Keratinocyte (primary cell): ENCODE measurements around the gene LANCL2.

Experiments used
- EZH2 ChIP-seq: IDR thresholded peaks from one replicate; pipeline ENCODE4 v1.6.1; 2012; ENCODE audit warnings: inconsistent platforms, mild to moderate bottlenecking, low read length, moderate library complexity
- TF ChIP-seq, protein P1 (sequence below), 3 experiments: IDR thresholded peaks in 1 of 3; conservative IDR thresholded peaks in 1 of 3; optimal IDR thresholded peaks in 1 of 3; 2 replicates in 2 of 3; 3 replicates in 1 of 3; pipeline versions ENCODE3 to v1.5.1; 2011; ENCODE audit warnings: low read length in 3 of 3, mild to moderate bottlenecking in 3 of 3, moderate library complexity in 2 of 3, control low read depth in 1 of 3, inconsistent platforms in 1 of 3; ENCODE audit not compliant: insufficient read depth in 2 of 3; ENCODE audit errors: extremely low read depth in 1 of 3

DNA sequence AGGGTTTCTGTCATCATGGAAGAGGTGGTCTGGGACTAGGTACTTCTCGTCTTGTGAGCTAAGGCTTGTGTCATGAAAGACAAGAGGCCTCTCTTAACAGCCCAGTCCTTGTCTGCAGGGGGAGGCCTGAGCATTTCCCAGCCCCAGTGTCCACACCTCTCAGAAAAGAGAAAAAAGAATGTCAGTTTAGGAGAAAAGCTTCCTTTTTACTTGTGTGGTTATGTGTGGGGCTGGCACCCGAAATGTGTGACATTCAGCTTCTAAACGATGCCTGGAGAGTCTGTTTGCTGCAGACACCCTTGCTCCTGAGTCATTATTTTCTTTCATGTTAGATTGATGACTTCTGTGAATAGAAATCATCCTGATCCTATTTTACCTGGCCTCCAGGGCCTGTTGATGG is 67.4 kb downstream of the LANCL2 start:
- no peak for TF ChIP-seq EZH2
- TF ChIP-seq, protein P1, sequence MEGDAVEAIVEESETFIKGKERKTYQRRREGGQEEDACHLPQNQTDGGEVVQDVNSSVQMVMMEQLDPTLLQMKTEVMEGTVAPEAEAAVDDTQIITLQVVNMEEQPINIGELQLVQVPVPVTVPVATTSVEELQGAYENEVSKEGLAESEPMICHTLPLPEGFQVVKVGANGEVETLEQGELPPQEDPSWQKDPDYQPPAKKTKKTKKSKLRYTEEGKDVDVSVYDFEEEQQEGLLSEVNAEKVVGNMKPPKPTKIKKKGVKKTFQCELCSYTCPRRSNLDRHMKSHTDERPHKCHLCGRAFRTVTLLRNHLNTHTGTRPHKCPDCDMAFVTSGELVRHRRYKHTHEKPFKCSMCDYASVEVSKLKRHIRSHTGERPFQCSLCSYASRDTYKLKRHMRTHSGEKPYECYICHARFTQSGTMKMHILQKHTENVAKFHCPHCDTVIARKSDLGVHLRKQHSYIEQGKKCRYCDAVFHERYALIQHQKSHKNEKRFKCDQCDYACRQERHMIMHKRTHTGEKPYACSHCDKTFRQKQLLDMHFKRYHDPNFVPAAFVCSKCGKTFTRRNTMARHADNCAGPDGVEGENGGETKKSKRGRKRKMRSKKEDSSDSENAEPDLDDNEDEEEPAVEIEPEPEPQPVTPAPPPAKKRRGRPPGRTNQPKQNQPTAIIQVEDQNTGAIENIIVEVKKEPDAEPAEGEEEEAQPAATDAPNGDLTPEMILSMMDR (optimal IDR thresholded peaks at IDR 0.05 in 1 of 3, IDR thresholded peaks at IDR 0.05 in 1 of 3, conservative IDR thresholded peaks at IDR 0.05 in 1 of 3; ENCODE audit: extremely low read depth in 1 of 3, insufficient read depth in 2 of 3, low read length in 3 of 3) = no peak
